PC-9 (cell line): ENCODE data around the gene LRRC53.

ENCODE experiments used
- EZH2 ChIP-seq: fragments of 200-600 bp; sonication (generic); IDR thresholded peaks from 2 replicates; pipeline ENCODE4 v1.8.0; 2017; ENCODE audit warnings: antibody characterized with exemption, low read depth
- TF ChIP-seq, protein P1 (sequence below): fragments of 200-600 bp; sonication (generic); conservative IDR thresholded peaks from 2 replicates; pipeline ENCODE4 v1.6.1; 2017; ENCODE audit warnings: mixed run types, antibody characterized with exemption, mild to moderate bottlenecking, moderate library complexity

DNA sequence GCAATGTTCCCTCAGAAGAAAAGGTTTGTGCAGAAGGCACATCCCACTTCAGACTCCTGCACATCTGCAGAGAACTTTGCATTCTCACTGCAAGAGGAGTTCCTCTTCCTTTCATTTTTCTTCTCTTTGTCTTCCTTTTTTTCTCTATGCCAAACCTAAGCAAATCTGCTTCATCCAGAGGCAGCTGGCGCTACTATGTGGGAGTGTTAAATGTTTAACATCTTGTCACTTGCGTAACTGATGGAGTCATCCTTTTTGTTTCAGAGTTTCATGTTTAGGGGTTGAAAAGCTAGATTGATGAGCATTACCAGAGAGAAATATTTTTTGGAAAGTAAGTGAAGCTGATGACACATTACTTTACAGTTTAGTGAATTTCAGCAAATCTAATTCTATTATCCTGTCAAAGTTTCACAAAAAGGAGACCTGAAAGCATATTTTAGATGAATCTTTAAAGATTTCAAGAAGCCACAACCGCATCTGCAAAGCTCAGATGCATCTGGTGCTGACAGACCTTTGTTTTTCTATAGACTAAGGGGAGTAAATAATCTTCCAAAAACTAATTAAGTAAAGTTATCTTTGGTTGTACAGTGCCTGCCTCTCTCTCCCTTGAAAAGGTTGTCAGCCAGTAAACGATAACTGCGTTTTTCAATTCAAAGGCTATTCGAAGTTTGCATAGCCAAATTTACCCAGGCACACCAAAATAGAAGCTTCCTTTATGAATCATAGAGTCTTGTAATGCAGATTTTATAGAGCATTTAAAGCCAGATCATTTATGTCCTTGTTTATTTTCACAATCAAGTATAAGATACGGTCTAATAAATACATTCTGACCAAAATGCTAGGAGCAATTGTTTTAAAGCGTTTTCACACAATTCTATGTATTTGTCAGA lies 1.2 kb upstream of the LRRC53 start:
- TF ChIP-seq, protein P1, sequence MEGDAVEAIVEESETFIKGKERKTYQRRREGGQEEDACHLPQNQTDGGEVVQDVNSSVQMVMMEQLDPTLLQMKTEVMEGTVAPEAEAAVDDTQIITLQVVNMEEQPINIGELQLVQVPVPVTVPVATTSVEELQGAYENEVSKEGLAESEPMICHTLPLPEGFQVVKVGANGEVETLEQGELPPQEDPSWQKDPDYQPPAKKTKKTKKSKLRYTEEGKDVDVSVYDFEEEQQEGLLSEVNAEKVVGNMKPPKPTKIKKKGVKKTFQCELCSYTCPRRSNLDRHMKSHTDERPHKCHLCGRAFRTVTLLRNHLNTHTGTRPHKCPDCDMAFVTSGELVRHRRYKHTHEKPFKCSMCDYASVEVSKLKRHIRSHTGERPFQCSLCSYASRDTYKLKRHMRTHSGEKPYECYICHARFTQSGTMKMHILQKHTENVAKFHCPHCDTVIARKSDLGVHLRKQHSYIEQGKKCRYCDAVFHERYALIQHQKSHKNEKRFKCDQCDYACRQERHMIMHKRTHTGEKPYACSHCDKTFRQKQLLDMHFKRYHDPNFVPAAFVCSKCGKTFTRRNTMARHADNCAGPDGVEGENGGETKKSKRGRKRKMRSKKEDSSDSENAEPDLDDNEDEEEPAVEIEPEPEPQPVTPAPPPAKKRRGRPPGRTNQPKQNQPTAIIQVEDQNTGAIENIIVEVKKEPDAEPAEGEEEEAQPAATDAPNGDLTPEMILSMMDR = no peak
- TF ChIP-seq EZH2 = no peak
